ENCODE data around the gene RIPOR3.
"Not testable (repeated sequence)": the region's sequence is repeated elsewhere in the genome, so short reads cannot be mapped to it uniquely, and the experiment has no call there.

RIPOR3 gene

GRCh38 chr20:50701041-50701963 is 10.0 kb upstream of the RIPOR3 start:
- H3K27ac ChIP-seq (ENCODE audit: low read length): no peak overlapping the region
- H3K9me3 ChIP-seq (ENCODE audit: insufficient read depth, low read length): no peaks in the 10 kb centered on the region
- H3K79me2 ChIP-seq (ENCODE audit: low read length): no peaks in the 10 kb centered on the region
- H3K4me2 ChIP-seq (ENCODE audit: low read length): no peak overlapping the region
- H4K20me1 ChIP-seq (ENCODE audit: insufficient read depth, low read length): no peaks in the 10 kb centered on the region
- no peak overlapping the region for H3K4me3 ChIP-seq (ENCODE audit: low read length)
- peaks cover 12% of the 10 kb centered on the region; the same call in 1 of the 2 replicates for H3K27me3 ChIP-seq (ENCODE audit: low read depth, low read length)
- no peak overlapping the region for H3K9ac ChIP-seq (ENCODE audit: low read length)
- H3K4me1 ChIP-seq (ENCODE audit: low read length): no peaks in the 10 kb centered on the region
- H2AFZ ChIP-seq (ENCODE audit: low read depth, low read length): no peak overlapping the region
- no peaks in the 10 kb centered on the region for H3K36me3 ChIP-seq (replicated peaks; ENCODE audit: low read depth, low read length)
- TF ChIP-seq EZH2phosphoT487 (IDR thresholded peaks at IDR 0.05; ENCODE audit: low read depth) (no peak), CTCF (IDR thresholded peaks at IDR 0.05; ENCODE audit: low read depth, low read length) (no peak)

GRCh38 chr20:50699688-50700087 is 8.3 kb upstream of the RIPOR3 start:
- Histone ChIP-seq H3K4me2 (ENCODE audit: low read length) (no peak overlapping the region), H3K9me3 (ENCODE audit: insufficient read depth, low read length) (no peaks in the 10 kb centered on the region), H3K4me3 (ENCODE audit: low read length) (no peak overlapping the region), H3K9ac (ENCODE audit: low read length) (no peak overlapping the region), H3K4me1 (ENCODE audit: low read length) (no peaks in the 10 kb centered on the region), H3K27ac (ENCODE audit: low read length) (no peak overlapping the region), H3K79me2 (ENCODE audit: low read length) (no peaks in the 10 kb centered on the region), H2AFZ (ENCODE audit: low read depth, low read length) (no peak overlapping the region), H3K36me3 (replicated peaks; ENCODE audit: low read depth, low read length) (no peaks in the 10 kb centered on the region), H3K27me3 (ENCODE audit: low read depth, low read length) (peaks cover 16% of the 10 kb centered on the region), H4K20me1 (ENCODE audit: insufficient read depth, low read length) (no peaks in the 10 kb centered on the region)
- TF ChIP-seq EZH2phosphoT487 (IDR thresholded peaks at IDR 0.05; ENCODE audit: low read depth): no peak

- H3K4me3 ChIP-seq (ENCODE audit: low read length); H3K27ac ChIP-seq (ENCODE audit: low read length); H4K20me1 ChIP-seq (ENCODE audit: insufficient read depth, low read length); H3K9me3 ChIP-seq (ENCODE audit: insufficient read depth, low read length); H3K4me1 ChIP-seq (ENCODE audit: low read length); H3K4me2 ChIP-seq (ENCODE audit: low read length); H3K36me3 ChIP-seq (replicated peaks; ENCODE audit: low read depth, low read length); H2AFZ ChIP-seq (ENCODE audit: low read depth, low read length); H3K9ac ChIP-seq (ENCODE audit: low read length); H3K79me2 ChIP-seq (ENCODE audit: low read length): not testable (repeated sequence)
- peaks cover 19% of the 10 kb centered on the region for H3K27me3 ChIP-seq (ENCODE audit: low read depth, low read length)
Measured at GRCh38 chr20:50698255-50698654, 6.9 kb upstream of the RIPOR3 start.

- no peaks in the 10 kb centered on the region for H3K4me1 ChIP-seq (ENCODE audit: low read length)
- no peak overlapping the region for H3K4me3 ChIP-seq (ENCODE audit: low read length)
- H3K79me2 ChIP-seq (ENCODE audit: low read length): no peaks in the 10 kb centered on the region
- H3K36me3 ChIP-seq (replicated peaks; ENCODE audit: low read depth, low read length): no peaks in the 10 kb centered on the region
- H3K4me2 ChIP-seq (ENCODE audit: low read length): no peak overlapping the region
- H3K27ac ChIP-seq (ENCODE audit: low read length): no peak overlapping the region
- H3K9ac ChIP-seq (ENCODE audit: low read length): no peak overlapping the region
- H4K20me1 ChIP-seq (ENCODE audit: insufficient read depth, low read length): no peaks in the 10 kb centered on the region
- TF ChIP-seq EZH2phosphoT487 (IDR thresholded peaks at IDR 0.05; ENCODE audit: low read depth): no peak
- H3K27me3 ChIP-seq (ENCODE audit: low read depth, low read length): peaks cover 32% of the 10 kb centered on the region
- H3K9me3 ChIP-seq (ENCODE audit: insufficient read depth, low read length): no peaks in the 10 kb centered on the region
- H2AFZ ChIP-seq (ENCODE audit: low read depth, low read length): no peak overlapping the region
Measured at GRCh38 chr20:50695135-50695872, 4.0 kb upstream of the RIPOR3 start.

- no peak overlapping the region for H3K9ac ChIP-seq (ENCODE audit: low read length)
- no peak overlapping the region for H3K4me3 ChIP-seq (ENCODE audit: low read length)
- no peak overlapping the region for H2AFZ ChIP-seq (ENCODE audit: low read depth, low read length)
- H3K27me3 ChIP-seq (ENCODE audit: low read depth, low read length): peaks cover 36% of the 10 kb centered on the region
- H3K27ac ChIP-seq (ENCODE audit: low read length): no peak overlapping the region
- no peak for TF ChIP-seq EZH2phosphoT487 (IDR thresholded peaks at IDR 0.05; ENCODE audit: low read depth)
- no peak for TF ChIP-seq CTCF (IDR thresholded peaks at IDR 0.05; ENCODE audit: low read depth, low read length)
- H3K9me3 ChIP-seq (ENCODE audit: insufficient read depth, low read length): no peaks in the 10 kb centered on the region
- H3K79me2 ChIP-seq (ENCODE audit: low read length): no peaks in the 10 kb centered on the region
- H4K20me1 ChIP-seq (ENCODE audit: insufficient read depth, low read length): no peaks in the 10 kb centered on the region
- H3K36me3 ChIP-seq (replicated peaks; ENCODE audit: low read depth, low read length): no peaks in the 10 kb centered on the region
- H3K4me1 ChIP-seq (ENCODE audit: low read length): no peaks in the 10 kb centered on the region
- H3K4me2 ChIP-seq (ENCODE audit: low read length): no peak overlapping the region
Measured at GRCh38 chr20:50694379-50695134, 3.2 kb upstream of the RIPOR3 start.

All from OCI-LY3 (cell line).